Activated CD8-positive, alpha-beta T cell treated with anti-CD3 and anti-CD28 coated beads for 36 hours (primary cell): Measurements from ENCODE around the gene UBE3C. TPM values are rescaled to one million over a fixed set of nuclear protein-coding genes. Genes with fewer than 3 reads are reported as not detected.

Experiments
- ATAC-seq: fragments of 200-7000 bp; cut with Tn5 transposase; one replicate; pipeline ENCODE4 v1.10.0; 2021; ENCODE audit warnings: mild to moderate bottlenecking, moderate library complexity
- CTCF ChIA-PET: fragments of 350-600 bp; sonication (Branson Sonifier 250); formaldehyde crosslinking; loops from one replicate; lab custom pipeline; 2021; ENCODE audit warnings: antibody characterized with exemption; lab: Charles Lee
- POLR2A ChIA-PET: fragments of 350-600 bp; sonication (Branson Sonifier 250); formaldehyde crosslinking; loops from one replicate; lab custom pipeline; 2021; ENCODE audit warnings: antibody characterized with exemption; lab: Charles Lee
- DNase-seq: peaks from one replicate; pipeline ENCODE4 v3.0.0-alpha.2; 2020
- H3K27ac Mint-ChIP-seq: one replicate; pipeline ENCODE4 v1.8.0; 2021; ENCODE audit warnings: mild to moderate bottlenecking, mixed read lengths
- H3K27me3 Mint-ChIP-seq: one replicate; pipeline ENCODE4 v1.8.0; 2021; ENCODE audit warnings: mixed read lengths
- H3K36me3 Mint-ChIP-seq: one replicate; pipeline ENCODE4 v1.8.0; 2021; ENCODE audit warnings: low read depth, mixed read lengths
- H3K4me1 Mint-ChIP-seq: one replicate; pipeline ENCODE4 v1.8.0; 2021; ENCODE audit warnings: low read depth, mixed read lengths
- H3K4me3 Mint-ChIP-seq: one replicate; pipeline ENCODE4 v1.8.0; 2021; ENCODE audit warnings: mild to moderate bottlenecking, moderate library complexity, mixed read lengths
- H3K9me3 Mint-ChIP-seq: one replicate; pipeline ENCODE4 v1.8.0; 2021; ENCODE audit warnings: mixed read lengths
- intact Hi-C: fragments of 100-400 bp; cut with micrococcal nuclease; formaldehyde crosslinking; loops from one replicate; pipeline ENCODE4 v1.10.0; 2022
- total RNA-seq, 2 experiments: library from RNA; stranded (reverse); gene quantifications; one replicate each; pipeline ENCODE4 v1.2.3, GENCODE V29; 2021
- TF ChIP-seq, protein P1 (sequence below): fragments of 200-600 bp; IDR thresholded peaks from one replicate; pipeline ENCODE4 v1.8.0; 2022; ENCODE audit warnings: antibody characterized with exemption, mild to moderate bottlenecking

UBE3C gene
- total RNA-seq, 2 experiments from 2014 or later, result 59.0 to 59.6 TPM

DNA sequence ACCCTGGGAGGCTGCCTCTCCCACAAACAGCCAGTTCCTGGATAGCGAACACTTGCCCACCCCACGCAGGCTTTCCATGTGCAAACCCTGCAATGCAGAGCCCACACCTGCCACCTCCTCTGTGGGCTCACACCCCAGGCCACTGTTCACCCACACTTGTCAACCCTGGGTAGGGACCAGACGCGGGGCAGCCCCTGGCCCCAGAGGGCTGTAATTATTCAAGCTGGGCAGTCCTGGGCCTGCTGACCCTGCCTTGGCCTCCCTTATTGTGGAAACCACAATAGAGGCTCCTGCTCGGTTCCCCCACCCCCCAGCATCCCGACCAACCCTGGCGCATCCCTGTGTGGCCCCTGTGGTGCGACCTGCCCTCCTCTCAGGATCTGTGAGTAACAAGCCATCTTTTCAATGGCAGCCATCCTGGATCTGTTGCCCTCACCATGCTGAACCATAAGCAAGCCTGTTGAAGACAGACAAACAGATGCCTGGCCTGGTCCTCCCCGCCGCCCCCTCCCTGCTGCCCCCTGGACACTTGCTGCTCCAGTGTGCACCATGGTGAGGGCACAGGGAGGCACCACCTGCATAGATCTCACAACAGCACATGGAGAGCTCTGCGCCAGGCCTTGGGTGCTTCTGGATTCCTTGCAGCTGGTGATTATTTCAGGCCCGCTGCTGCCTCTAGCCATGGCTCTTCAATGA is 15.8 kb upstream of the UBE3C start:
- H3K36me3 Mint-ChIP-seq, result no peaks in the 10 kb centered on the region
- ChIA-PET POLR2A (no interaction called here), CTCF (no interaction called here)
- intact Hi-C loops, result no loop called here
- TF ChIP-seq, protein P1, sequence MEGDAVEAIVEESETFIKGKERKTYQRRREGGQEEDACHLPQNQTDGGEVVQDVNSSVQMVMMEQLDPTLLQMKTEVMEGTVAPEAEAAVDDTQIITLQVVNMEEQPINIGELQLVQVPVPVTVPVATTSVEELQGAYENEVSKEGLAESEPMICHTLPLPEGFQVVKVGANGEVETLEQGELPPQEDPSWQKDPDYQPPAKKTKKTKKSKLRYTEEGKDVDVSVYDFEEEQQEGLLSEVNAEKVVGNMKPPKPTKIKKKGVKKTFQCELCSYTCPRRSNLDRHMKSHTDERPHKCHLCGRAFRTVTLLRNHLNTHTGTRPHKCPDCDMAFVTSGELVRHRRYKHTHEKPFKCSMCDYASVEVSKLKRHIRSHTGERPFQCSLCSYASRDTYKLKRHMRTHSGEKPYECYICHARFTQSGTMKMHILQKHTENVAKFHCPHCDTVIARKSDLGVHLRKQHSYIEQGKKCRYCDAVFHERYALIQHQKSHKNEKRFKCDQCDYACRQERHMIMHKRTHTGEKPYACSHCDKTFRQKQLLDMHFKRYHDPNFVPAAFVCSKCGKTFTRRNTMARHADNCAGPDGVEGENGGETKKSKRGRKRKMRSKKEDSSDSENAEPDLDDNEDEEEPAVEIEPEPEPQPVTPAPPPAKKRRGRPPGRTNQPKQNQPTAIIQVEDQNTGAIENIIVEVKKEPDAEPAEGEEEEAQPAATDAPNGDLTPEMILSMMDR, result no peak
- H3K4me3 Mint-ChIP-seq, result no peak overlapping the region
- ATAC-seq, result no peak
- DNase-seq, result no peak
- H3K27me3 Mint-ChIP-seq, result peaks cover 1% of the 10 kb centered on the region
- no peaks in the 10 kb centered on the region for H3K4me1 Mint-ChIP-seq
- H3K27ac Mint-ChIP-seq, result no peak overlapping the region
- no peaks in the 10 kb centered on the region for H3K9me3 Mint-ChIP-seq

GRCh38 chr7:157124690-157125089 is 14.0 kb upstream of the UBE3C start:
- no peak for DNase-seq
- ChIA-PET POLR2A (no interaction called here), CTCF (no interaction called here)
- H3K27me3 Mint-ChIP-seq, result peaks cover 6% of the 10 kb centered on the region
- TF ChIP-seq, protein P1, result no peak
- H3K4me3 Mint-ChIP-seq, result no peak overlapping the region
- no peak overlapping the region for H3K27ac Mint-ChIP-seq
- ATAC-seq, result no peak
- intact Hi-C loops, result no loop called here
- H3K9me3 Mint-ChIP-seq, result no peaks in the 10 kb centered on the region
- H3K36me3 Mint-ChIP-seq, result no peaks in the 10 kb centered on the region
- no peaks in the 10 kb centered on the region for H3K4me1 Mint-ChIP-seq

DNA sequence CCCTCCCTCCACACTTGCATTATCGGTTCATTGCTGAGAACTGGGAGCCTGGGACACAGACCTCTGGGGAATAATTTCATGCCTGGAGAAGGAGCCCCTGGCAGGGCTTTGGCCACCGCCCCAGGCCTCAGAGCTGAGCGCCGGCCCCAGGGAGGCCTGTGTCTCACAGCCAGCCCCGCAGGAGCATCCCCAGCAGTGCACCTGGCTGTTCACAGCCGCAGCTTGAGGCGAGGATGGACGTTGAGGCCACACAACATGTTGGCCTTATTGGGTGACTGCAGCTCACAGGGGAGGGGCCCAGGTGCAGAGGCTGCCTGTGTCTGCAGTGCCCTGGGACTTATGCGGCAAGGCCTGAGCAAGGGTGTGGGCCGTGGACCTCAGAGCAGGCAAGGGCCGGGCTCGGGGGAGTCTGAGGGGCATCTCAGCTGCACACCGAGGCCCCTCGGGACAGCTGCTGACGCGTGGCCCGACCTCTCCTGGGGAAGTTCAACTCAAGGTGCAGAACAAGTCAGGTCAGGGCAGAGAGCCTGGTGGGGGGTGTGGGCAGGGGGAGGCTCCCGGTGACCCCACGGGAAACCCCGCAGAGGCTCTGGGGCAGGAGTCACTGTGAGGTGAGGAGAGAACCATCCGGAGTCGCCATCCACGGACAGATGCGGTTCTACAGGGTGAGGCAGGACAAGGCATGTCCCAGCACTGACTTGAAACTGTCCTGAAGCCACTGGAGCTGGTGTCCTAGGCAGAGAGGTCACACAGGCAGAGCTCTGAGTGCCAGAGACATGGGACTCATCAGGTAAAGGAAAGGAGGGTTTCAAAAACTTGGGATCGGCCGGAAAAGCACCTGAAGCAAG is 13.1 kb upstream of the UBE3C start:
- POLR2A ChIA-PET, result no interaction called here

GRCh38 chr7:157126921-157127320 is 11.8 kb upstream of the UBE3C start:
- Mint-ChIP-seq H3K27me3 (peaks cover 10% of the 10 kb centered on the region), H3K4me1 (no peaks in the 10 kb centered on the region), H3K9me3 (no peaks in the 10 kb centered on the region), H3K4me3 (no peak overlapping the region), H3K27ac (no peak overlapping the region), H3K36me3 (no peaks in the 10 kb centered on the region)
- intact Hi-C loops, result no loop called here
- DNase-seq (no peak), ATAC-seq (no peak)
- TF ChIP-seq, protein P1, result no peak
- ChIA-PET CTCF (no interaction called here), POLR2A (no interaction called here)

More for the DNA sequence above, 13.1 kb upstream of the UBE3C start:
- TF ChIP-seq, protein P1, result no peak
- H3K36me3 Mint-ChIP-seq, result no peaks in the 10 kb centered on the region
- no peaks in the 10 kb centered on the region for H3K9me3 Mint-ChIP-seq
- intact Hi-C loops, result no loop called here
- H3K27ac Mint-ChIP-seq, result no peak overlapping the region
- ATAC-seq, result no peak
- DNase-seq, result no peak
- no peak overlapping the region for H3K4me3 Mint-ChIP-seq
- CTCF ChIA-PET, result no interaction called here
- peaks cover 8% of the 10 kb centered on the region for H3K27me3 Mint-ChIP-seq
- no peaks in the 10 kb centered on the region for H3K4me1 Mint-ChIP-seq

DNA sequence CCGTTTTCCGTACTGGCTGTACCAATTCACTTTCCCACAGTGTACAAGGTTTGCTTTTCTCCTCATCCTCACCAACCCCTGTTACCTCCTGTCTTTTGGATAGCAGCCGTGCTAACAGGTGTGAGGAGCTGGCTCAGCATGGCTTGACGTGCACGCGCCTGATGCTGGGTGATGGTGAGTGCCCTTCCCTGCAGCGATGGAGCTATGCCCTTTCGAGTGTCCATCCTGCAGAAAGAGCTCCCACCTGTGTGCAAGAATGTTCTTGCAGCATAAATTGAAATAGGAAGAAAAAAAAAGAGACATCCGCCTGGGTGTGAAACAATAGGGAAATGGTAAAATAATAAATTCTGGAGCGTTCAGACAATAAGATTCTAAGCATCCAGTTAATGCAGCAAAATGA is 9.5 kb upstream of the UBE3C start:
- DNase-seq (no peak), ATAC-seq (no peak)
- ChIA-PET CTCF (no interaction called here), POLR2A (no interaction called here)
- Mint-ChIP-seq H3K27ac (no peak overlapping the region), H3K4me3 (no peak overlapping the region), H3K9me3 (no peaks in the 10 kb centered on the region), H3K36me3 (no peaks in the 10 kb centered on the region), H3K4me1 (no peaks in the 10 kb centered on the region), H3K27me3 (peaks cover 10% of the 10 kb centered on the region)
- TF ChIP-seq, protein P1, result no peak
- intact Hi-C loops, result no loop called here
